ENCODE results near the gene MCM9.
A peak's percentile ranks its signal among the peaks of the same experiment; 100 is the strongest.
"Not testable (repeated sequence)": the region's sequence is repeated elsewhere in the genome, so short reads cannot be mapped to it uniquely, and the experiment has no call there.

The MCM9 gene

DNA sequence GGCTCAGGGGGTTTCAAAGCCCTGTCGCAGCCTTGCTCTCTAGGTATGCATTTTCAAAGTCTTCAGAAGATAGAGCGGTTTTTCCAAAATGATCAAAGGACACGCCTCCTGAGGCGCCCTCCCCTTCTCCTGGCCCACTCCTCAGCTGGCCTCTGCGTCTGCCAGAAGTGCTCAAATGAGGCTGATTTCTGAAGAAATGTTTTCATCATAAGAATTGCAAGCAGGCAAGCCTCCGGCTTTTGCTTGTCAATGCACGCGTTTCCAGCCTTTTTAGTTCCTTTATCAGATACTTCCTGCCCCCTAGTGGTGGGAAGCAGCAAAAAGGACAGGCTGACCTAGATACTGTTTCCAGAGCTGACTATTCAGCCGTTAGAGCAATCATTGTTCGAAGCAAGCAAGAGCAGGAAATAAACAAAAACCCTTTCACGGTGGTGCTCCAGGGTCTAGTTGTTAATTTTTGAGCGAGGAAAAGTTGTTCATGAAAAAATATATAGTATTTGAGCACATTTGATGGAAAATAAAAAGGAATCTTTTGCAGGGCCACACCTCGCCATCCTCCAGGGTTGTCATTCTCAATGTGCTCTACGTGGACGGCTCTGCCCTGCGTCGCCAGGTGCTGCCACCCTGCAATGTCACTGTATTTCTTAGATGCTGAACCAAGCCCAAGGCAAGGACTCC lies 134.4 kb downstream of the MCM9 start:
- POLR2A ChIA-PET = no interaction called here
- DNase-seq (ENCODE audit: extremely low spot score) = peak; percentile 81
- TF ChIP-seq, protein P1, sequence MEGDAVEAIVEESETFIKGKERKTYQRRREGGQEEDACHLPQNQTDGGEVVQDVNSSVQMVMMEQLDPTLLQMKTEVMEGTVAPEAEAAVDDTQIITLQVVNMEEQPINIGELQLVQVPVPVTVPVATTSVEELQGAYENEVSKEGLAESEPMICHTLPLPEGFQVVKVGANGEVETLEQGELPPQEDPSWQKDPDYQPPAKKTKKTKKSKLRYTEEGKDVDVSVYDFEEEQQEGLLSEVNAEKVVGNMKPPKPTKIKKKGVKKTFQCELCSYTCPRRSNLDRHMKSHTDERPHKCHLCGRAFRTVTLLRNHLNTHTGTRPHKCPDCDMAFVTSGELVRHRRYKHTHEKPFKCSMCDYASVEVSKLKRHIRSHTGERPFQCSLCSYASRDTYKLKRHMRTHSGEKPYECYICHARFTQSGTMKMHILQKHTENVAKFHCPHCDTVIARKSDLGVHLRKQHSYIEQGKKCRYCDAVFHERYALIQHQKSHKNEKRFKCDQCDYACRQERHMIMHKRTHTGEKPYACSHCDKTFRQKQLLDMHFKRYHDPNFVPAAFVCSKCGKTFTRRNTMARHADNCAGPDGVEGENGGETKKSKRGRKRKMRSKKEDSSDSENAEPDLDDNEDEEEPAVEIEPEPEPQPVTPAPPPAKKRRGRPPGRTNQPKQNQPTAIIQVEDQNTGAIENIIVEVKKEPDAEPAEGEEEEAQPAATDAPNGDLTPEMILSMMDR (IDR thresholded peaks at IDR 0.05; ENCODE audit: control extremely low read depth, extremely low read depth, low read depth, missing control alignments) = peak; percentile 90
- CTCF ChIA-PET = interaction anchor here (0.7 to 4.5 kb wide), 24 partner anchors 10 to 310 kb away, joined by 3 to 74 read pairs (median 4); no protein-coding TSS in a partner anchor

DNA sequence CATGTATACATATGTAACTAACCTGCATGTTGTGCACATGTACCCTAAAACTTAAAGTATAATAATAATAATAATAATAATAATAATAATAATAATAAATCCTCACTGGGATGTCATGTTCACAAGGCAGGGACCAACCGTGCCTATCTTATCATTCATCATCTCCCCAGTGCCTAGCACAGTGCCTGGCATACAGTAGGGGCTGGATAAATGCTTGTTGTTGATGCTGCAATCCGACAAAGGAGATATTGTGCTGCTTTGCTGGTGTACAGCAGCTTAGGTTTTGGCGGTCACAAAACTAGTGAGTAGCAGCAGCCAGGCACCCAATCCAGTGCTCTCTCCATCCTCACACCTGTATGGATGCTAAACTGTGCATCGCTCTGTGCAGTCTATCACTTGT lies 135.1 kb downstream of the MCM9 start:
- no peak for DNase-seq (ENCODE audit: extremely low spot score)
- TF ChIP-seq, protein P1 (IDR thresholded peaks at IDR 0.05; ENCODE audit: control extremely low read depth, extremely low read depth, low read depth, missing control alignments) = no peak
- POLR2A ChIA-PET = no interaction called here
- CTCF ChIA-PET = interaction anchor here (0.8 to 4.5 kb wide), 14 partner anchors 10 to 235 kb away, joined by 3 to 74 read pairs (median 10); no protein-coding TSS in a partner anchor

DNA sequence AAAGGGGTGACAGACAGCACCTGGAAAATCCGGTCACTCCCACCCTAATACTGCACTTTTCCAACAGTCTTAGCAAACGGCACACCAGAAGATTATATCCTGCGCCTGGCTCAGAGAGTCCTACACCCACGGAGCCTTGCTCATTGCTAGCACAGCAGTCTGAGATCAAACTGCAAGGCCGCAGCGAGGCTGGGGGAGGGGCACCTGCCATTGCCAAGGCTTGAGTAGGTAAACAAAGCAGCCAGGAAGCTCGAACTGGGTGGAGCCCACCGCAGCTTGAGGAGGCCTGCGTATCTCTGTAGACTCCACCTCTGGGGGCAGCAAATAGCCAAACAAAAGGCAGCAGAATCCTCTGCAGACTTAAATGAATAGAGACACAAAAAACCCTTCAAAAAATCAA lies 138.4 kb downstream of the MCM9 start:
- CTCF ChIA-PET; DNase-seq (ENCODE audit: extremely low spot score); POLR2A ChIA-PET: not testable (repeated sequence)

DNA sequence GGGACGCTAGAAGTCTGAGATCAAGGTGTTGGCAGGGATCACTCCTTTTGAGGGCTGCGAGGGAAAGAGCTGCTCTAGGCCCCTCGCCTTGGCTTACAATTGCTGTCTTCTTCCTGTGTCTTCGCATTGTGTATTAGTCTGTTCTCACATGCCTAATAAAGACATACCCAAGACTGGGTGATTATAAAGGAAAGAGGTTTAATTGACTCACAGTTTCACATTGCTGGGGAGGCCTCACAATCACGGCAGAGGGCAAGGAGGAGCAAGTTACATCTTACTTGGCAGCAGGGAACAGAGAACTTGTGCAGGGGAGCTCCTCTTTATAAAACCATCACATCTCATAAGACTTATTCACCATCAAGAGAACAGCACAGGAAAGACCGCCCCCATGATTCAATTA lies 143.5 kb downstream of the MCM9 start:
- TF ChIP-seq, protein P1 (IDR thresholded peaks at IDR 0.05; ENCODE audit: control extremely low read depth, extremely low read depth, low read depth, missing control alignments) = no peak
- ChIA-PET POLR2A (no interaction called here), CTCF (interaction anchor here (1.3 to 6.6 kb wide), 4 partner anchors 10 to 151 kb away, joined by 3 to 74 read pairs (median 10); no protein-coding TSS in a partner anchor)
- no peak for DNase-seq (ENCODE audit: extremely low spot score)

DNA sequence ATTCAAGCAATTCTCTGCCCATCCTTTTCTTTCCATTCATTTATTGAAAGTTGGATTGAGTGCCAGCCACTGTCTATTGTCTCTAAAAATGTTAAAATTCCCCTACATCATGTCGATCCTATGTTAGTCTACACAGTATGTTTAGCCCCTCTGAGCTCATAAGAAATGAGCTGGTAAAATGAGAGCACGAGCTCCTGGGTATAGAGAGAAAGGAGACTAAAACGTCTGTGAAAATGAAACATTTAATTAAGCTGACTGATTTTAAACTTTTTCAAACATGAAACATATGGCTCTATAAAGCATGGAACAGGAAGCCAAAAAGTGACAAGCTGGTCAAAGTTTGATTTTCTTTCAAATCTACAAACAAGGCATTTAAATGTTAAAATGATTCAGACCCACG lies 145.0 kb downstream of the MCM9 start:
- ChIA-PET CTCF (interaction anchor here (0.5 to 6.6 kb wide), 6 partner anchors 11 to 115 kb away, joined by 3 to 74 read pairs (median 5); no protein-coding TSS in a partner anchor), POLR2A (no interaction called here)
- TF ChIP-seq, protein P1 (IDR thresholded peaks at IDR 0.05; ENCODE audit: control extremely low read depth, extremely low read depth, low read depth, missing control alignments) = no peak
- DNase-seq (ENCODE audit: extremely low spot score) = no peak

DNA sequence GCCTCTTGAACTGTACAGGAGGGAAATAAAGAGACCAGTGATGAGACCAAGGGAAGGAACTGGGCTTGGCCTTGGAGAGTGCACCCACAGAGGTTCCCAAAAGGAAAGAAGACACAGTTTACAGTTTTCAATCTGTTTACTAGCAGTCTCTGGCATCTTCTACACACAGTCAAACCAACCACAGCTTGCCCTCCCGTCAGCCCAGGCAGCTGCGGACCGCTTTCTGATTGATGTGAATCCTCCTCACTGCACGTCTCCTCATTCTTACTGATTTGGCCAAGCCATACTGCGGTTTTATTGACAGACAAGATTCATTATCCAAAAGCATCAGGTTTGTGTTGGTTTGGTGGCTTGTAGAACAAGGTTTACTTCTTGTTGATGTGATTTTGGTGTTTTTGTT lies 145.5 kb downstream of the MCM9 start:
- ChIA-PET CTCF (interaction anchor here (0.9 to 6.6 kb wide), 7 partner anchors 10 to 59 kb away, joined by 3 to 74 read pairs (median 6); no protein-coding TSS in a partner anchor), POLR2A (no interaction called here)
- no peak for DNase-seq (ENCODE audit: extremely low spot score)
- TF ChIP-seq, protein P1 (IDR thresholded peaks at IDR 0.05; ENCODE audit: control extremely low read depth, extremely low read depth, low read depth, missing control alignments) = no peak

DNA sequence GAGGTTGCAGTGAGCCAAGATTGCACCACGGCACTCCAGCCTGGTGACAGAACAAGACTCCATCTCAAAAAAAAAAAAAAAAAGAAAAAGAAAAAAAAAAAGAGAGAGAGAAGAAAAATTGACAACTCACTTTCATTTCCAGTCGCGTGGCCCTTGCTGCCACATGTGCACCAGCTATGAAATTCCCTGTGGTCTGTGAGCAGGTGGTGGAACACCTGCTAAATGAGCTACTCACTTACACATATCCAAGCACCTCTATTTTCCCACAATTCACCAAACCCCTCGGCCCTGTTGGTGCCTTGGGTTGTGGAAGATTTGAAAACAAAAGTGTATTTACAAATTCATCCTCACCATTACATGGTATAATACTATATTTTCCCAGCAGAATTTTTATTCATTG lies 146.3 kb downstream of the MCM9 start:
- TF ChIP-seq, protein P1 (IDR thresholded peaks at IDR 0.05; ENCODE audit: control extremely low read depth, extremely low read depth, low read depth, missing control alignments) = no peak
- CTCF ChIA-PET = interaction anchor here (0.9 to 6.6 kb wide), 5 partner anchors 9 to 223 kb away, joined by 3 to 74 read pairs (median 12); no protein-coding TSS in a partner anchor
- POLR2A ChIA-PET = no interaction called here
- DNase-seq (ENCODE audit: extremely low spot score) = no peak
